OCI-LY3 (cell line): Measurements from ENCODE around the gene NENF.

Experiments used
- H2AFZ ChIP-seq: fragments of 200-600, 300-600 bp; shearing (Covaris generic); 2 replicates; pipeline ENCODE4 v1.6.0; 2014; ENCODE audit warnings: antibody characterized with exemption, low read depth, low read length
- H3K27ac ChIP-seq: fragments of 200-600, 300-600 bp; sonication (generic); 2 replicates; pipeline ENCODE4 v1.5.1; 2014; ENCODE audit warnings: mild to moderate bottlenecking, low read length, moderate library complexity, mixed read lengths
- H3K27me3 ChIP-seq: fragments of 200-600, 300-600 bp; sonication (generic); 2 replicates; pipeline ENCODE4 v1.6.1; 2014; ENCODE audit warnings: low read depth, low read length, mixed read lengths
- H3K36me3 ChIP-seq: fragments of 200-600, 300-600 bp; sonication (generic); replicated peaks from 2 replicates; pipeline ENCODE3; 2014; ENCODE audit warnings: low read depth, low read length, mixed read lengths
- H3K4me1 ChIP-seq: fragments of 300-600, 200-600 bp; sonication (generic); 2 replicates; pipeline ENCODE4 v1.6.1; 2014; ENCODE audit warnings: low read length, mixed read lengths
- H3K4me2 ChIP-seq: fragments of 200-600, 300-600 bp; sonication (generic); 2 replicates; pipeline ENCODE4 v1.6.1; 2014; ENCODE audit warnings: low read length, mixed read lengths
- H3K4me3 ChIP-seq: fragments of 300-600, 200-600 bp; sonication (generic); 2 replicates; pipeline ENCODE4 v1.5.1; 2014; ENCODE audit warnings: antibody characterized with exemption, mild to moderate bottlenecking, low read length, moderate library complexity
- H3K79me2 ChIP-seq: fragments of 300-600, 200-600 bp; shearing (Covaris generic); 2 replicates; pipeline ENCODE4 v1.6.1; 2014; ENCODE audit warnings: mild to moderate bottlenecking, low read length, mixed read lengths
- H3K9ac ChIP-seq: fragments of 300-600, 200-600 bp; shearing (Covaris generic); 2 replicates; pipeline ENCODE4 v1.6.0; 2014; ENCODE audit warnings: mild to moderate bottlenecking, low read length, moderate library complexity
- H3K9me3 ChIP-seq: fragments of 200-600, 300-600 bp; shearing (Covaris generic); 2 replicates; pipeline ENCODE4 v1.6.1; 2014; ENCODE audit warnings: low read length, mixed read lengths; ENCODE audit not compliant: insufficient read depth
- H4K20me1 ChIP-seq: fragments of 200-600, 300-600 bp; sonication (generic); 2 replicates; pipeline ENCODE4 v1.6.1; 2016; ENCODE audit warnings: low read length, mixed read lengths; ENCODE audit not compliant: insufficient read depth
- EZH2phosphoT487 ChIP-seq: fragments of 200-600 bp; shearing (Covaris generic); IDR thresholded peaks from 2 replicates; pipeline ENCODE4 v1.6.1; 2018; ENCODE audit warnings: antibody characterized with exemption, mixed run types, low read depth
- TF ChIP-seq, protein P1 (sequence below): fragments of 200-600, 300-600 bp; sonication (generic); IDR thresholded peaks from 2 replicates; pipeline ENCODE4 v1.5.1; 2014; ENCODE audit warnings: antibody characterized with exemption, low read length, low read depth

The NENF gene

DNA sequence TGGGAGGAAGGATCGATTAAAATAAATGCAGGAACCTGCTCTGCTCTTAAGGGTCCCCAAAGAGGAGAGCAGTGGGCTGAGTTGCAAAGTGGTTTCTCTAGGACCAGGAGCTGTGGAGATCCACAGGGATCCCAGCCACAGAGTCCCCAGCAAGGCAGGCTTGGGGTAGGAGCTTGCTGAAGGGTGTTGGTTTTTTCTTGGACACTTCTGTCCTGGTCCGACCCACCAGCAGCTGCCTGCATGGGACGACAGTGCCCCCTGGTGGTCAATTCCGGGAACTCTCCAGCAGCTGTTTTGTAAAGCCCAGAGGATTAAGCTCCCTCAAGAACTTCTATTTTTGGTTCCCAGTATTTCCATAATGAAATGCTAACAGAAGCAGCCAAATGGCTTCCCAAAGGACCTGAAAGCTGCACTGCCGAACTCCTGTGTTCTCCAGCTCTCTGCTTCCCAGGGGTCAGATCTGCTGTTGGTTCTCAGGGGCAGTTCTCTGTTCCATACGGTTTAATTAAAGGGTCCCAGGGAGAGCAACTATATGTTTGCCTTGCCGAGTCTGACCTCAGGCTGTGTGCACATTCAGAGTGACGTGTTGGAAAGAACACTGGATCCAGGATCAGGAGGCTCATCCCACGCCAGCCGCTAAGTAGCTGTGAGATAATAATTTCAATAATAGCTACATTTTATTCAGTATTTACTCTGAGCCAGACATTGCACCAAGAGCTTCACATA lies 23.2 kb downstream of the NENF start:
- TF ChIP-seq EZH2phosphoT487: no peak
- TF ChIP-seq, protein P1, sequence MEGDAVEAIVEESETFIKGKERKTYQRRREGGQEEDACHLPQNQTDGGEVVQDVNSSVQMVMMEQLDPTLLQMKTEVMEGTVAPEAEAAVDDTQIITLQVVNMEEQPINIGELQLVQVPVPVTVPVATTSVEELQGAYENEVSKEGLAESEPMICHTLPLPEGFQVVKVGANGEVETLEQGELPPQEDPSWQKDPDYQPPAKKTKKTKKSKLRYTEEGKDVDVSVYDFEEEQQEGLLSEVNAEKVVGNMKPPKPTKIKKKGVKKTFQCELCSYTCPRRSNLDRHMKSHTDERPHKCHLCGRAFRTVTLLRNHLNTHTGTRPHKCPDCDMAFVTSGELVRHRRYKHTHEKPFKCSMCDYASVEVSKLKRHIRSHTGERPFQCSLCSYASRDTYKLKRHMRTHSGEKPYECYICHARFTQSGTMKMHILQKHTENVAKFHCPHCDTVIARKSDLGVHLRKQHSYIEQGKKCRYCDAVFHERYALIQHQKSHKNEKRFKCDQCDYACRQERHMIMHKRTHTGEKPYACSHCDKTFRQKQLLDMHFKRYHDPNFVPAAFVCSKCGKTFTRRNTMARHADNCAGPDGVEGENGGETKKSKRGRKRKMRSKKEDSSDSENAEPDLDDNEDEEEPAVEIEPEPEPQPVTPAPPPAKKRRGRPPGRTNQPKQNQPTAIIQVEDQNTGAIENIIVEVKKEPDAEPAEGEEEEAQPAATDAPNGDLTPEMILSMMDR: peak; percentile 99
- Histone ChIP-seq H3K27ac (no peak overlapping the region), H3K9ac (no peak overlapping the region), H3K79me2 (no peaks in the 10 kb centered on the region), H4K20me1 (no peaks in the 10 kb centered on the region), H3K4me3 (no peak overlapping the region), H3K9me3 (0 out of 2 replicates have a peak, but pooled peaks cover 5% of the 10 kb centered on the region), H3K4me1 (peaks cover 3% of the 10 kb centered on the region; the same call in 1 of the 2 replicates), H2AFZ (no peak overlapping the region), H3K27me3 (no peaks in the 10 kb centered on the region), H3K4me2 (peak overlapping the region; percentile 2; the same call in 1 of the 2 replicates), H3K36me3 (peaks cover 7% of the 10 kb centered on the region)

GRCh38 chr1:212457740-212458338 lies 25.1 kb downstream of the NENF start:
- no peak overlapping the region for H3K27ac ChIP-seq
- no peaks in the 10 kb centered on the region for H4K20me1 ChIP-seq
- H3K4me2 ChIP-seq: no peak overlapping the region
- TF ChIP-seq EZH2phosphoT487: no peak
- TF ChIP-seq, protein P1: peak; percentile 92
- no peak overlapping the region for H3K9ac ChIP-seq
- H3K4me1 ChIP-seq: peaks cover 3% of the 10 kb centered on the region; the same call in 1 of the 2 replicates
- H3K4me3 ChIP-seq: no peak overlapping the region
- no peak overlapping the region for H2AFZ ChIP-seq
- H3K79me2 ChIP-seq: no peaks in the 10 kb centered on the region
- 0 out of 2 replicates have a peak, but pooled peaks cover 5% of the 10 kb centered on the region for H3K9me3 ChIP-seq
- H3K27me3 ChIP-seq: no peaks in the 10 kb centered on the region
- H3K36me3 ChIP-seq: peaks cover 7% of the 10 kb centered on the region

- TF ChIP-seq, protein P1: no peak
- TF ChIP-seq EZH2phosphoT487: no peak
- Histone ChIP-seq H3K27me3 (no peaks in the 10 kb centered on the region), H3K27ac (no peak overlapping the region), H3K4me3 (no peak overlapping the region), H3K79me2 (no peaks in the 10 kb centered on the region), H3K9ac (no peak overlapping the region), H4K20me1 (no peaks in the 10 kb centered on the region), H3K4me1 (peaks cover 3% of the 10 kb centered on the region; the same call in 1 of the 2 replicates), H2AFZ (no peak overlapping the region), H3K36me3 (peaks cover 7% of the 10 kb centered on the region), H3K9me3 (0 out of 2 replicates have a peak, but pooled peaks cover 5% of the 10 kb centered on the region), H3K4me2 (no peak overlapping the region)
Observed at GRCh38 chr1:212458817-212459216, 26.1 kb downstream of the NENF start.

- 0 out of 2 replicates have a peak, but pooled peaks cover 5% of the 10 kb centered on the region for H3K9me3 ChIP-seq
- no peaks in the 10 kb centered on the region for H3K27me3 ChIP-seq
- peaks cover 3% of the 10 kb centered on the region; the same call in 1 of the 2 replicates for H3K4me1 ChIP-seq
- H3K4me3 ChIP-seq: no peak overlapping the region
- H3K36me3 ChIP-seq: peaks cover 7% of the 10 kb centered on the region
- H3K27ac ChIP-seq: no peak overlapping the region
- H2AFZ ChIP-seq: no peak overlapping the region
- H3K9ac ChIP-seq: no peak overlapping the region
- no peaks in the 10 kb centered on the region for H4K20me1 ChIP-seq
- no peaks in the 10 kb centered on the region for H3K79me2 ChIP-seq
- TF ChIP-seq, protein P1: no peak
- TF ChIP-seq EZH2phosphoT487: no peak
- H3K4me2 ChIP-seq: no peak overlapping the region
Observed at GRCh38 chr1:212459656-212460055, 26.9 kb downstream of the NENF start.
